KG1 (cell line): ENCODE data around the gene PCGF2.

Source experiments
- DNase-seq: peaks from one replicate; lab custom pipeline; 2025; lab: John Stamatoyannopoulos, UW

PCGF2 gene

GRCh38 chr17:38719289-38719942 lies 28.7 kb downstream of the PCGF2 start:
- no peak for DNase-seq

GRCh38 chr17:38717139-38717745 lies 30.9 kb downstream of the PCGF2 start:
- DNase-seq: no peak

GRCh38 chr17:38716368-38717005 lies 31.6 kb downstream of the PCGF2 start:
- no peak for DNase-seq

- DNase-seq: no peak
Observed at GRCh38 chr17:38715216-38715943, 32.8 kb downstream of the PCGF2 start.

DNA sequence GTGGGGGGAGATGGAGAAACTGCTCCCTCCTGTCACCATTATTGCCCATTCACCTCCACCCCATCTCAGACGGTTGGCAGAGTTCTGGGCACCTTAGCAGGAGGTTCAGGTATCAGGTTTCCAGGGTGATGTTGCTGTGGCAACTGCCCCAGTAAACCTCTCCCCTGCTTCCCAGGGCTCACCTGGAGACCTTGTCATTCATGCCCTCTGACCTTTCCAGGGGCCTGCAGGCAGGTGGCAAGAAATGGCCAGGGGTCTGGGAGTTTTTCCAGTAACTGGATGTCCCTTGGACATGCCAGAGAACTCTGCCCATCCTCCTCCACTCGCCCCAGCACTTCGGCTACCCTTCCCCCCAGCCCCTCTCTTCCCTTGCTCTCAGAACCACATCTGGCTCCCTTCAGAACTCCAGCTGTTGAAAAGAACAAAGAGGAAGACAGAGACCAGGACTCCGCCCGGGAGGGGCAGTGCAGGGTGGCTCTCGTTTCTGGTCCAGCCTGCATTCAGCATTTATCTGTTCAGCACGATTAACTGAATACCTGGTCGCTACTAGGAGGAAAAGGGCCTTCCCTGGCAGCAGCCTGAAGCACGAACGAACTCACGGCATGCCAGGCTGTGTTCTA lies 34.6 kb downstream of the PCGF2 start:
- no peak for DNase-seq

DNA sequence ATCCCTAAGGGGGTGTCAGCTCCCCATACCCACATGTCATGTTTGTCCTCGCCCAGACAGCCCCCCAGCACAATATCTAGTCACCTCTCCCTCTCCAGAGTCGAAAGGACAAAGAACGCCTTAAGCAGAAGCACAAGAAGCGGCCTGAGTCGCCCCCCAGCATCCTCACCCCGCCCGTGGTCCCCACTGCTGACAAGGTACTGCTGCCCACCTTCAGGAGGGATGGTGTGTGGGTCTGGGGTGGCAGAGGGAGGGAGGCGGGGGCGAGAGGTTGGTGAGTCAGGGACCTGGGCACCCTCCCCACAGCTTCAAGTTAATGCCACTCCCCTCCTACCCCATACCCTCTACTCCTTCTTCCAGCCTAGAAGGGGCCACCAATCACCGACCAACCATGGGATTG lies 35.5 kb downstream of the PCGF2 start:
- no peak for DNase-seq

GRCh38 chr17:38711792-38712571 lies 36.2 kb downstream of the PCGF2 start:
- no peak for DNase-seq

- DNase-seq: no peak
Observed at GRCh38 chr17:38710985-38711384, 37.2 kb downstream of the PCGF2 start.

GRCh38 chr17:38710604-38710962 lies 37.6 kb downstream of the PCGF2 start:
- DNase-seq: no peak

- DNase-seq: no peak
Observed at GRCh38 chr17:38709864-38710603, 38.1 kb downstream of the PCGF2 start.

GRCh38 chr17:38709104-38709820 lies 38.9 kb downstream of the PCGF2 start:
- DNase-seq: no peak

GRCh38 chr17:38707678-38708351 lies 40.3 kb downstream of the PCGF2 start:
- DNase-seq: no peak

- DNase-seq: no peak
Observed at GRCh38 chr17:38706505-38707216, 41.5 kb downstream of the PCGF2 start.

DNA sequence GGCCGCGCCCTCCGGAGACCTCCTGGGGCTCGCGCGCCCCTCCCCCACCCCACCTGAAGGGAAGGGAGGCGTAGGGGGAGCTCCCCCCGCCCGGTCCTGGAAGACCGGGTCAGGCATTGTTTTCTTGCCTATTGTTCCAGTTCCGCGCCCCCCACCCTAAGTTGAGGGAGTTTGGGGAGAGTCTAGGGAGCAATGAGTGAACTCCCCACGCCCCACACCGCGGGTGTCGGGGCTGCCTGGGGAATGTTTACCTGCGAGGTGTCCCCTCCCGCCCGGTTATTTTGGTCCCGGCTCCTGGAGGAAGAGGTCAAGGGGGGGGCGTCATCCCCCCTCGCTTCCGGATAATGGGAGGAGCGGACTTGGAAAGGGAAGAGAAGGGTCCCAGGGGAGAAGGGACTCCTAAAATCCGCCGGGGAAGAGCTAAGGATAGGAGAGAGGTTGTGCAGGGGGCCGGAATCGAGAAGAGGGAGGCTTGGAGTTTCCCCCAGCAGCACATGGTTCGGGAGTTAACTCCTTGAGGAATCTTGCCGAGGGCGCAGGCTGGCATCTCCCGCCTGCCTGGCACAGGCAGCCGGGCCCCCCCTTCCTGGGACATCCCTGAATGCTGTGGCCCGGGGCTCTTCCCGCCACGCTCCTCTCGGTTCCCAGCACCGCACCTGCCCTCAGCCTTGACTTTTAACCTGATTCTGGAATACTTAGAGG lies 42.2 kb downstream of the PCGF2 start:
- no peak for DNase-seq

GRCh38 chr17:38705523-38705802 lies 42.7 kb downstream of the PCGF2 start:
- DNase-seq: no peak

DNA sequence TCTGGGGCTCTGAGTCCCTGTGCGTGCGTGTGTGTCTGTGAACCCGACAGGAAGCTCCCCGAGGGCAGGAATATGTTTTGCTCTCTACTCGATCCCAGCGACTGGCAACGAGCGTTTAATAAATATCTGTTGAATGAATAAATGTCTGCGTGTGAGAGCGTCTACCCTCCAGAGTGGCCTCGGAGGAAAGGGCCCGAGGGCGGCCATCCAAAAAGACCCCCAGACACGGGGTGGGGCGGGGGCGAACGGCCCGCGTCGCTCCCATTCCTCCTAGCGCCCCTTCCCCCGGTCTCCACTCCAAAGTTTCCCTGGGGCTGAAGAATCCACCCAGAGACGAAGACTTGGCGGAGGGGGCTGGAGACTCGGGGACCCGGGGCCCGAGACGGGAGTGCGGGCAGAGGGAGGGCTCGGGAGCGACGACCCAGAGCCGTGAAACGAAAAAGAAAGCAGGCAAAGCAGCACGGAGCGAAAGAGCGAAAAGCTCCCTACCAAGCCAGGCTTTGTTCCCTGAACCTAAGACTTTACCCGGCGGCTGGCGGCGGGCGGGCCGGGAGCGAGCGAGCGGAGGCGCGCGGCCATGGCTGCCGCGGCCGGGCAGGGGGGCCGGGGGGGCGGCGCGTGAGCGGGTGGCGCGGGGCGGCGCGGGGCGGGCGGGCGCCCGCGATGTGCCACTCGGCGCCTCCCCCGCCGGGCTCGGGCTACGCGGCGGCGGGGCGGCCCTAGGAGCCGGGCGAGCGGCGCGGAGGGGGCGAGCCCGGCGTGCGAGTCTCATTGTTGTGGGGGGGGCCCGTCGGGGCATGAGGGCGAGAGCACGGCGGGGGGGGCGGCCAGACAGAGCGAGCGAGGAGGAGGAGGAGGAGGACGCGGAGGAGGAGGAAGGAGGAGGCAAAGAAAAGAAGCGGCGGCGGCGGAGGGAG lies 43.3 kb downstream of the PCGF2 start, which contains the start of gene MLLT6:
MLLT6 (plus strand) TSS at position 668 of the 917 bp plus-strand sequence. CDS start 360 bp downstream, outside the sequence.
- peak; percentile 38 for DNase-seq
